GM19035 (cell line): ENCODE measurements around the gene INHA.

ENCODE experiments used
- ATAC-seq: cut with Tn5 transposase; IDR thresholded peaks from one replicate; pipeline ENCODE4 v1.9.1; 2021; ENCODE audit not compliant: unreplicated experiment

Gene INHA

DNA sequence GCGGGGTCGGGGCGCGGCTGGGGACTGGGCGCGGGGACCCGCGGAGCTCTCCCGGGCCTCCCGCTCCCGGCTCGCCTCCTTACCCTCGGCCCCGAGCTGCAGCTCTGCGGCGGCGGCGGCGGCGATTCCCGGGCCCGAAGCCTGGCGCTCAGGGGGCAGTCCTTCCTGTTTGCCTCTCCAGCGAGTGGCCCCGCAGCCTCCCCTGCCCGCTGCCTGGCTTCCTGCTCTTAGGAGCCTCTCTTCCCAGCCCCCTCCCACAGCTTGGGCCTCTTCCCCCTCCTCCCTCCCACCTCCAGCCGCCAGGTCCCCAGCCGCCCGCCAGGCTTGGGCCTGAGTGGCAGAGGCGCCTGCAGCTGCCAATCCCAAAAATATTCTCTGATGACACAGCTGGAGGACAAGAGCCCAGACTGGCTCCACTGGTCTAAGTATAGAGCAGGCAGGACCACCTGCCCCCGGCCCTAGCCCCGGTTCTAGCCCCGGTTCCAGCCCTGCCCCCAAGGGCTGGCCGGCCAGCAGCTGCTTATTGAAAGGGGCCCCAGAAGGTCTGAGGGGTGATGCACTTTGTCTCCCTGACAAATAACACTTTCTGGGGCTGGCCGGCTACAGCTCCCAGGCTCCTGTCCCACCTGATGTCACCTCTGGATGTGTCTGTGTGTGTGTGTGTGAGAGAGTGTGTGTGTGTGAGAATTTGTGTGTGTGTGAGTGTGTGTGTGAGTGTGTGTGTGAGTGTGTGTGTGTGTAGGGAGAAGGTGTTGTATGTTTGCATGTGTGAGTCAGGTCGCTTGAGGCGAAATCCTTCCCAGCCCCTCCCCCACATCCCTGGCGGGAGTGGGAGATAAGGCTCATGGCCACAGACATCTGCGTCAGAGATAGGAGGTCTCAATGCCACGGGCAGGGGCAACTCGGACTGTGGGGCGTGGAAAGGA, 536 bp upstream of the INHA start, which contains the start of gene OBSL1:
Gene OBSL1 (minus strand): TSS at position 229 of the 926 bp plus-strand sequence. CDS start 307 bp downstream, outside the sequence.
- no peak for ATAC-seq

DNA sequence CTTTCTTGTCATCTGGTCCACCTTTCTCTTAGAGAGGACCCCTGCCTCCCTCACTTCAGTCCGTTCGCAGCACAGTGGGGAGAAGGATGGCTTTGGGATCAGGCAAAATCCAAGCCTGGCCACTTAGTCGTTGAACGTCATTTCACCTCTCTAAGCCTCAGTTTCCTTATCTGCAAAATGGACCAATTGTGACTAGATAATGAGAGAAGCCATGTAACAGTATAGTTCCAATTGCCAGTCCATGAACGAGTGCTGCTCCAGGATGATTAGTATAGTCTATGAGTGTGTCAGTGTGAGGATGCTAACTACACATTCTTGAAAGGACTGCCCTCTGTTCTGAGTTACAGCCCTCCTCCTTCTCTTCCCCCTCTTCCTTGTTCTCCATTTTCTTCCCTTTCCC, 1.1 kb downstream of the INHA start:
- no peak for ATAC-seq

- ATAC-seq = no peak
These were observed 2.6 kb downstream of the INHA start for GRCh38 chr2:219574484-219575311.

- ATAC-seq = no peak
These were observed 3.7 kb downstream of the INHA start for GRCh38 chr2:219575566-219576504.

GRCh38 chr2:219576505-219577388, 4.6 kb downstream of the INHA start:
- no peak for ATAC-seq

DNA sequence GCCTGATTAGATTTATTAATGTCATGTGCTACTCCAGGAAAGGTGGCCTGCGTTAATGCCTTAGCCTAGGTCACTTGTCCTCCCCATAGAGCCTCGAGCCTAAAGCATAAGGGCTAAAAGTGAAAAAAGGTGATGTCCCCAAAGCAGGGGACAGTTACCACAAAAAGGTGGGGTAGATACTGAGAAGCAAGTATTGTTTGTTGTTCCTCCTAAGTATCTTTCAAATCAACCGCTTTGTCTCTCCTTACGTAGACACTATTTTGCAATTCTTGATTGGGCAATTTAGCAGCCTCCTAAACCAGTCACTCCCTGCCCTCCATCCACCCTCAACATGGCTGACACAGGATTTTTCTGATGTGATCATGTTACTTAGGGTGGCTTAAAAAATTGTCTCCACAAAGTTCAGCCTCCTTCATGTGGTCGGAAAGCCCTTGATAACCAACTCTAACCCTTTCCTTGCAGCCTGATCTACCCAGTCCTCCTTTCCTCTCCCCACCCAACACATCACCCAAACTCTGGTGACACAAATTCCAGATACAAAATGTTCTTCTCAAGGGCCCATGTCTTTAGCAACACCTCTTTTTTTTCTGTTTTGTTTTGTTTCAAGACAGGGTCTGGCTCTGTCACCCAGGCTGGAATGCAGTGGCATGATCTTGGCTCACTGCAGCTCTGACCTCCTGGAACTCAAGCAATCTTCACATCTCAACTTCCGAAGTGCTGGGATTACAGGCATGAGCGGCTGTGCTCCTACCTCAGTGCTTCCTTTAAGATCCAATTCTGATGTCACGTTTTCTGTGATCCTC, 6.9 kb downstream of the INHA start:
- no peak for ATAC-seq

GRCh38 chr2:219581346-219581745, 9.2 kb downstream of the INHA start:
- ATAC-seq = no peak

DNA sequence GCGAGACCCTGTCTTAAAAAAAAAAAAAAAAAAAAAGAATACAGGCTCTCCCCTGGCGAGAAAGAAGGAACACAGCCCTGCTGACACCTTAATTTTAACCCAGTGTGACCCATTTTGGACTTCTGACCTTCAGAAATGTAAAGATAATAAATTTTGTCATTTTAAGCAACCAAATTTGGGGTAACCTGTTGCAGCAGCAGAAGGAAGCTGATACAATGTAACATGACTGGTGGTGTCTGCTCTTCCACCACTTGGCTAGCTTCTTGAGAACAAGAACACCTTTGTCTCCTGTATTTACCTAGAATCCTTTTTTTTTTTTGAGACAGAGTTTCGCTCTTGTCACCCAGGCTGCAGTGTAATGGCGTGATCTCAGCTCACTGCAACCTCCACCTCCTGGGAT, 19.0 kb downstream of the INHA start:
- ATAC-seq = no peak

DNA sequence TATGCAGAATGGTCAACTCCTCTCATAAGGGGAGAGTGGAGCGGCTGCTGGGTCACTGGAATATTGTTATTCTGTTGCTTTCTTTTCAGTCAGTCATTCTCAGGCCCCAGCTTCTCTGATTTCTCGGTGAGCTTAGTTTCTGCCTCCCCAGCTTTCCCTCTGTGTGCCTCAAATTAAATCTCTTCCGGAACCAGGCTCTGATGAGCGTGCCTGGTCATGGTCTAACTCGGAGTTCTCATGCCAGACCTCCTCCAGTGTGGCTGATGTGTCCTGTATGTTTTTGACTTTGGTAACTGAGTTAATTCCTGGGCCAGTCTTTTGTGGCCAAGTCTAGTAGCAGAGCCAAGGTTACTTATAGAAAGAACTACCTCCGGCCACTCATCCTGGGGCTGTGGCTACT, 20.6 kb downstream of the INHA start:
- no peak for ATAC-seq

DNA sequence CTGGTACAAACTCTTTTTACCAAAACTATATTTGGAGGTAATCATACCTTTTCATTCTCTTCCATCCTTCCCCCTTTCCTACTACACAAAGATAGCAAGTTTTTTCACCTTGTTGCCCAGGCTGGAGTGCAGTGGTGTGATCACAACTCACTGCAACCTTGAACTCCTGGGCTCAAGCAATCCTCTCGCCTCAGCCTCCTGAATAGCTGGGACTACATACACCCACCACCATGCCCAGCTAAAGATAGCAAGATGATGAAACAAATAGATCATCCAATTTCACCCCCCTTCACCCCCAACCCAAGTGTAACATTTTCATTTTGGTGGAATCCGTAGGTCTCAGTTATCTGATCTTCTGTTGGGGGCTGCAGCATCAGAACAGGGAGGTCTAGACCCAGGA, 21.0 kb downstream of the INHA start:
- no peak for ATAC-seq

DNA sequence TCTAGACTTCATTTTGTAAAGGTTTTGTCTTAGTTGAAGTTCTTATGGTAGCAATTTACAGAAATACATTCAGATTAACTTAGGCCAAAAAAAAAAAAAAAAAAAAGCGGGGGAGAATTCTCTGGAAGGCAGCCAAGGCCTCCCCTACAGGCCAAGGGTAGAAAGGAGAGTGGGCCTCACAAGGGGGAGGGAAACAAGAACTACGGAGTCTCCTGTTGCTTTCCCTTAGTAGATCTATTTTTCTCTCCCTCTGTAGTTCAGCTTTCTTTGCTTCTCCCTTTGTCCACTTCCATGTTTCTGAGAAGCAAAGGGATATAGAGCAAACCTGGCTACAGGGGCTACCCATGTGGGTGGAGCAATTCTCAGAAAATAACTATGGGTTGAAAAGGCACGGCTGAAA, 23.1 kb downstream of the INHA start:
- ATAC-seq = no peak

GRCh38 chr2:219596954-219597551, 24.9 kb downstream of the INHA start:
- peak; percentile 2 for ATAC-seq

GRCh38 chr2:219597552-219598307, 25.6 kb downstream of the INHA start, which contains the start of gene STK11IP:
TSS of gene STK11IP (plus strand) at chr2:219597857. CDS start at chr2:219598120, 263 bp downstream.
- peak; percentile 95 for ATAC-seq

DNA sequence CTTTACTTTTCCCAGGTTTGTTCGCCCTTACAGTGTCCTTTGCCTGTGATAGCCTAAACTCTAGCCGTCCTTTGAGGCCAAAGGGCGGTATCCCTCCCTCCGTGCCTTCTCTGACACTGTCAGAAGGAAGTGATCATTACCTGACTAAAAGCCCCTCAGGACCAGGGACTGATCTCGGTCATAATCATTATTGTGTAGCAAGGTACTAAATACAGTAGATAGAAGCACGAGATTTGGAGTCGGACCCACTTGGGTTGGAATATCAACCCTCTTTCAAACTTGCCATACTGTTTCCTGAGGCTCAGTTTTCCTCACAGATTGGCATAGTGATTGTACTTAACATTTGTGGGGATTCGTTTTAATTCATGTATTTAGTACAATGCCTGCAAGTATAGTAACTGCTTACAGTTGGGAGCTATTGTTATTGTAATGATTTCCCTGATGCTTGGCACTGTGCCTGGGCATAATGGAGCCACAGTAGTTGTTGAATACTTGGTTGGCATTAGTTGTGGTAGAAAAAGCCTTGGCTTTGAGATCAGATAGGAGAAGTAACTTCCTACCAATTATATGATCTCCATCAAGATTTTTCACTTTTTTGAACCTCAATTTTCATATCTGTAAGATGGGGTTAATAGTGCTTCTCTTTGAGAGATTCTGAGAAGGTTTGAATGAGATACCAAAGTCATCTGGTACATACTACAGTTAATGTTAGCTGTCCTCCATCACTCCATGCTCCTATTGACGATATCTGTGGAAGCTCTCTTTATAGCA, 26.4 kb downstream of the INHA start:
- peak; percentile 14 for ATAC-seq

GRCh38 chr2:219603771-219604170, 31.7 kb downstream of the INHA start:
- ATAC-seq = no peak

DNA sequence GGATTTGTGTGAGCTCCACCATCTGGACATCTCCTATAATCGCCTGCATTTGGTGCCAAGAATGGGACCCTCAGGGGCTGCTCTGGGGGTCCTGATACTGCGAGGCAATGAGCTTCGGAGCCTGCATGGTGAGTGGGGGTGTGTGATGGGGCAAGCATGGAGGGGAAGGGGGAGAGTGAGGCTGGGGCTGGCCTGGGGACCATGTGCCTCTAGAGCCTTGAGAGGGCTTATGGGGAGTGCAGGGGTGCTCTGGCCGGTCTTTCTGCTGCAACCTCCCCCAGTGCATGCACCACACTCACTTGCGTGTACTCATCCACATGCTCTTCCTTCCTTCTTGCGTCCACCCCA, 33.5 kb downstream of the INHA start:
- ATAC-seq = no peak

- ATAC-seq = no peak
These were observed 35.8 kb downstream of the INHA start for GRCh38 chr2:219607931-219608330.
